GM10847 (cell line): ENCODE measurements around the gene ARSK.

Experiments
- POLR2A ChIP-seq: IDR thresholded peaks from 2 replicates; pipeline ENCODE4 v1.6.1; 2011; ENCODE audit not compliant: insufficient read length; ENCODE audit errors: extremely low read depth

The ARSK gene

GRCh38 chr5:95554647-95555548 is at the start of gene ARSK, which contains the start of gene SKIC3:
TSS of gene ARSK (plus strand) at chr5:95555101. CDS start at chr5:95555279, 178 bp downstream.
TSS of gene SKIC3 (minus strand) at chr5:95554977. CDS start at chr5:95547150, 7,827 bp downstream.
- peak; percentile 34 for TF ChIP-seq POLR2A

- TF ChIP-seq POLR2A = no peak
Measured at GRCh38 chr5:95508550-95508949, 46.4 kb upstream of the ARSK start.

DNA sequence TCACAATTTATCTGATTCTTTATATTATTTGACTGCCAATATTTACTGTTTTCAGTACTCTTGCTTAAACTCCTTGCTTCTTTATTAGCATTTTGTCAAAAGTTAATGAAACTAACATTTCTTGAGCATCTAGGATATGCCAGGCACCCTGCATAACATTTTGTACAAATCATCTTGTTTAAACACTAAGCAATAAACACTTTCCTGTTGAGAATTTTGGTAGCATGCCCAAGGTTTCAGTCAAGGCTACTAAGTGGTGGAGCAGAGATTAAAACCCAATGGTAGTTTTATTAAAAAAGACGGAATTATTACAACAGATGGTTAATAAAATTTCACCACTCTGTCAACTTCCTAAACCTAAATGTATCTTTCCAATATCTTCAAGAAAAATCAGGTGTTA is 43.3 kb upstream of the ARSK start:
- no peak for TF ChIP-seq POLR2A

DNA sequence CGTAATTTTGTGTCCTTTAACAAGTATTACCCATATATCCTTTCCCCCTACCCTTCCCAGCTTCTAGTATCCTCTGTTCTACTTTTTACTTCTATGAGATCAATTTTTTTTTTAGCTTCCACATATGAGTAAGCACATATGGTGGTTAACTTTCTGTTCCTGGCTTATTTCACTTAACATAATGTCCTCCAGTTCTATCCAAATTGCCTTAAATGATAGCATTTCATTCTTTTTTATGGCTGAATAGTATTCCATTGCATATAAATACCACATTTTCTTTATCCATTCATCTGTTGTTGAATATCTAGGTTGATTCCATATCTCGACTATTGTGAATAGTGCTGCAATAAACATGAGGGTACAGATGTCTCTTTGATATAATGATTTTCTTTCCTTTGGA is 36.5 kb upstream of the ARSK start:
- TF ChIP-seq POLR2A = no peak

GRCh38 chr5:95519151-95519550 is 35.8 kb upstream of the ARSK start:
- no peak for TF ChIP-seq POLR2A

DNA sequence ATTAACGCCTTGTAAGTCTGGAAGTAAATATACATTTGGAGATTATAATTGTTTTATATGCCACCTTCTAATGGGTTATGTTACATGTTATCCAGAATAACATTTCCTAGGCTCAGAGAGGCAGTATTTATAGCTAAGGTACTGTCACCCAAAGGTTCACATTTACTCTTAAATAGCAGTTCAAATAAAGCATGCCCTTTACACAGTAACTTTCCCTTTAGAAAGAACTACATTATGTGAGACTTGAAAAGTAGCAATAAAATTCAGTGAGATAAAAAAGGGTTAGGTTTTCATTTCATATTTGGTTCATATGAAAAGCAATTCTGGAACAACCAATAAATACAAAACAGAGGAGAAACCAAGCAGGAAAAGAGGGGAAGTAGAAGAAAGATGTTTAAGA is 35.2 kb upstream of the ARSK start:
- TF ChIP-seq POLR2A = no peak

GRCh38 chr5:95520206-95520605 is 34.7 kb upstream of the ARSK start:
- no peak for TF ChIP-seq POLR2A

- no peak for TF ChIP-seq POLR2A
Measured at GRCh38 chr5:95524423-95524822, 30.5 kb upstream of the ARSK start.

DNA sequence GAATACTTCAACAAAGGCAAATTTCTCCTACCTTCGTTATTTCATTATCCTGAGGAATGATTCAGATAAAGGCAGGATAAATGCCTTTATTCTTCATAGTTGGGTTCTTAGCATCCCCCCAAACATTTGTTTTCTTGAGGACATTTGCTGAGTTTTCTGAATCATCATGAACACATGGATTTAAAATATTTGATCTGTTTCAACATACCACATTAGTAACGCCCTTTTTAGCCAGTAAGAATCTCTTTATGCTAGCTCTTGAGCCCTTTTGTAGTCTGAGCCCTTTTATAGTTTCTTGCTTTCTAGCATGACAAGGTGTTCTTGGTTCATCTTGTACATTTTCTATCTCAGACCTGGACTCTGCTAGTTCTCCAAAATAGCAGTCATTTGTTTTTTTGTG is 28.0 kb upstream of the ARSK start:
- no peak for TF ChIP-seq POLR2A

- TF ChIP-seq POLR2A = no peak
Measured at GRCh38 chr5:95528565-95528964, 26.3 kb upstream of the ARSK start.

- TF ChIP-seq POLR2A = no peak
Measured at GRCh38 chr5:95530416-95530815, 24.5 kb upstream of the ARSK start.

GRCh38 chr5:95531491-95531890 is 23.4 kb upstream of the ARSK start:
- no peak for TF ChIP-seq POLR2A

- TF ChIP-seq POLR2A = no peak
Measured at GRCh38 chr5:95532415-95532814, 22.5 kb upstream of the ARSK start.

GRCh38 chr5:95533106-95533505 is 21.8 kb upstream of the ARSK start:
- TF ChIP-seq POLR2A = no peak

GRCh38 chr5:95533761-95534160 is 21.1 kb upstream of the ARSK start:
- no peak for TF ChIP-seq POLR2A

- no peak for TF ChIP-seq POLR2A
Measured at GRCh38 chr5:95537501-95537900, 17.4 kb upstream of the ARSK start.
